Nephron (organoid): ENCODE data around the gene TARS3.

Experiments
- H3K27ac Mint-ChIP-seq, 3 experiments: 2 replicates each; pipeline ENCODE4 v1.8.0; 2020; ENCODE audit warnings: mixed read lengths in 3 of 3, mild to moderate bottlenecking in 2 of 3, moderate library complexity in 1 of 3
- H3K27me3 Mint-ChIP-seq: 2 replicates; pipeline ENCODE4 v1.8.0; 2021; ENCODE audit warnings: low read depth, mild to moderate bottlenecking, moderate library complexity, mixed read lengths
- H3K36me3 Mint-ChIP-seq: 2 replicates; pipeline ENCODE4 v1.8.0; 2020; ENCODE audit warnings: low read depth, mixed read lengths
- H3K4me1 Mint-ChIP-seq: 2 replicates; pipeline ENCODE4 v1.8.0; 2020; ENCODE audit warnings: mixed read lengths
- H3K4me3 Mint-ChIP-seq, 3 experiments: 2 replicates each; pipeline ENCODE4 v1.8.0; 2020; ENCODE audit warnings: mild to moderate bottlenecking in 3 of 3, mixed read lengths in 3 of 3, moderate library complexity in 2 of 3
- H3K9me3 Mint-ChIP-seq: 2 replicates; pipeline ENCODE4 v1.8.0; 2020; ENCODE audit warnings: mixed read lengths
- CTCF ChIP-seq, 3 experiments: fragments of 200-600 bp; sonication (generic); IDR thresholded peaks; one replicate each; pipeline ENCODE4 v1.5.0; 2021; ENCODE audit warnings: antibody characterized with exemption in 3 of 3; ENCODE audit not compliant: unreplicated experiment in 3 of 3

TARS3 gene

DNA sequence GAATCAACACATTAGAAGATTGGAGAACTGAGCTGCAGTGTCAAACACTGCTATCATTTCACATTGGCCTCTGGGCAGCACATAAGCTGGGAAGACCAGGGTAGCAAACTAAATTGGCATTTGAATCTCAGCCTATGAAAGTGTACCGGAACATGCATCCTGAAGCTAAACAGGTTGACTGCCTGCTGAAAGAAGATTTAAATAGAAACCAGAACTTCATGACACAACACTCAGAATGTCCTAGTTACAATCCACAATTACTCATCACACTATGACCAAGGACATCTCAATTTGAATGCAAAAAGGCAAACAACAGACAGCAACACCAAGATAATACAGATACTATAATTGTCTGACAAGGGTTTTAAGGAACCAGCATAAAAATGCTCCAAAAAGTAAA lies 98.3 kb downstream of the TARS3 start:
- Mint-ChIP-seq H3K27ac (no peak overlapping the region), H3K36me3 (peaks cover 40% of the 10 kb centered on the region), H3K9me3 (peaks cover 30% of the 10 kb centered on the region), H3K4me1 (peaks cover 2% of the 10 kb centered on the region), H3K27me3 (no peaks in the 10 kb centered on the region), H3K4me3 (no peak overlapping the region)
- TF ChIP-seq CTCF (IDR thresholded peaks at IDR 0.05; ENCODE audit: unreplicated experiment in 3 of 3), result no peak

GRCh38 chr15:101625184-101625583 lies 99.1 kb downstream of the TARS3 start:
- H3K9me3 Mint-ChIP-seq, result peaks cover 30% of the 10 kb centered on the region
- no peak overlapping the region for H3K27ac Mint-ChIP-seq
- peaks cover 10% of the 10 kb centered on the region for H3K4me1 Mint-ChIP-seq
- no peaks in the 10 kb centered on the region for H3K27me3 Mint-ChIP-seq
- TF ChIP-seq CTCF (IDR thresholded peaks at IDR 0.05; ENCODE audit: unreplicated experiment in 3 of 3), result no peak
- no peak overlapping the region for H3K4me3 Mint-ChIP-seq
- peaks cover 40% of the 10 kb centered on the region for H3K36me3 Mint-ChIP-seq

DNA sequence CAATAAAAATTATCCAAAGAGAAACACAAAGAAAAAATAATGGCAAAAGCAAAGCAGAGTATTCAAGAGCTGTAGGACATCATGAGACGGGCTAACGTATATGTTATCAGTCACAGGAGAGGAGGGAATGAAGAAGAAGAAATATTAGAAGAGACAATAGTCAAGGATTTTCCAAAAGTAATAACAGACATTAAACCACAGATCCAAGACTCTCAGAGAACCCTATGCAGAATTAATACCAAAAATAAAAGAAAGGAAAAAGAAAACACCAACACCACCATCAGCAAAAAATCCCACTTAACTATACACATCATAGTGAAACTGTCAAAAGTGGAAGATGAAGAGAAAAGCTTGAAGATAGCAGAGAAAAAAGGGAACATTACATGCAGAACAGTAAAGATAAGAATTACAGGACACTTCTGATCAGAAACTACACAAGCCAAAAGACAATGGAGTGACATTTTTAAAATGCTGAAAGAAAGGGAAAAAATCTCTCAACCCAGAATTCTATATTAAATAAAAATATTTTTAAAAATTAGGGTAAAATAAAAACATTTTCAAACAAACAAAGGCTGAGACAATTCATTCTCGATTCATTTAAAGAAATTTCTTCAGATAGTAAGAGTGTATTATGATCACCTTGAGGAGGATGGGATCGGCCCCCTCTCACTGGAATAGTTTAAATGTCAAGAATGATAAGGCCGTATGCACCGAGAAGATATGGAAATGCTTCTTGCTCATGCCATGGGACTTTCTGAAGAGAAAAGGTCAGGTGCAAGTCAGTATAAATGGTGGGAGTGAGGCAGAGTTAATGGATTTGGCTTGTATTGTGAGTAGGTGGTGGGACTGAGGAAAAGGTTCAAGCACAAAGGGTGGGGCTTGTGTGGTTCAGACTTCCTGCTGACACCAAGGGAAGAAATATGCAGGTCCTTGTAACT lies 100.6 kb downstream of the TARS3 start:
- Mint-ChIP-seq H3K36me3 (peaks cover 40% of the 10 kb centered on the region), H3K27ac (no peak overlapping the region), H3K4me3 (no peak overlapping the region), H3K9me3 (peaks cover 30% of the 10 kb centered on the region), H3K27me3 (no peaks in the 10 kb centered on the region), H3K4me1 (peaks cover 20% of the 10 kb centered on the region)
- TF ChIP-seq CTCF (IDR thresholded peaks at IDR 0.05; ENCODE audit: unreplicated experiment in 3 of 3), result no peak

- no peaks in the 10 kb centered on the region for H3K27me3 Mint-ChIP-seq
- H3K36me3 Mint-ChIP-seq, result peaks cover 40% of the 10 kb centered on the region
- TF ChIP-seq CTCF (IDR thresholded peaks at IDR 0.05; ENCODE audit: unreplicated experiment in 3 of 3), result no peak
Observed at GRCh38 chr15:101621961-101622360, 102.3 kb downstream of the TARS3 start.

GRCh38 chr15:101620671-101621070 lies 103.6 kb downstream of the TARS3 start:
- Mint-ChIP-seq H3K4me1 (peaks cover 48% of the 10 kb centered on the region), H3K27me3 (peaks cover 2% of the 10 kb centered on the region), H3K36me3 (peaks cover 33% of the 10 kb centered on the region), H3K9me3 (peaks cover 25% of the 10 kb centered on the region), H3K4me3 (peak overlapping the region in 1 of 3 experiments; percentile 7), H3K27ac (no peak overlapping the region)
- TF ChIP-seq CTCF (IDR thresholded peaks at IDR 0.05; ENCODE audit: unreplicated experiment in 3 of 3), result no peak

More at GRCh38 chr15:101621961-101622360, 102.3 kb downstream of the TARS3 start:
- peaks cover 30% of the 10 kb centered on the region for H3K9me3 Mint-ChIP-seq
- peak overlapping the region in 1 of 3 experiments; percentile 17 for H3K27ac Mint-ChIP-seq
- H3K4me3 Mint-ChIP-seq, result no peak overlapping the region
- H3K4me1 Mint-ChIP-seq, result peaks cover 35% of the 10 kb centered on the region

GRCh38 chr15:101619615-101619865 lies 104.7 kb downstream of the TARS3 start:
- H3K27ac Mint-ChIP-seq, result no peak overlapping the region
- H3K9me3 Mint-ChIP-seq, result peaks cover 24% of the 10 kb centered on the region
- H3K36me3 Mint-ChIP-seq, result peaks cover 24% of the 10 kb centered on the region
- peaks cover 59% of the 10 kb centered on the region for H3K4me1 Mint-ChIP-seq
- H3K27me3 Mint-ChIP-seq, result peaks cover 9% of the 10 kb centered on the region
- H3K4me3 Mint-ChIP-seq, result no peak overlapping the region
- no peak for TF ChIP-seq CTCF (IDR thresholded peaks at IDR 0.05; ENCODE audit: unreplicated experiment in 3 of 3)
